ENCODE data around the gene CLDN1. TPM values are rescaled to one million over a fixed set of nuclear protein-coding genes. Genes with fewer than 3 reads are reported as not detected.

Gene CLDN1
- total and polyA plus RNA-seq, 2 donors (not counting 1 experiment from before 2014, with no cell fraction given): 3.0 to 7.1 TPM

- no peak for DNase-seq (ENCODE audit: low read depth in 2 of 2)
- H3K79me2 ChIP-seq (ENCODE audit: control insufficient read depth, insufficient read depth, low read length): no peaks in the 10 kb centered on the region
- no peak overlapping the region for H3K9ac ChIP-seq (ENCODE audit: insufficient read depth, low read length)
- H3K27ac ChIP-seq (ENCODE audit: insufficient read depth, low read length): no peak overlapping the region
- H3K4me2 ChIP-seq (ENCODE audit: extremely low read depth, insufficient read depth, low read length): no peak overlapping the region
- H3K4me3 ChIP-seq (replicated peaks in 1 of 4; ENCODE audit: control extremely low read depth in 1 of 4, insufficient read depth in 1 of 4, low read depth in 3 of 4, low read length in 4 of 4): no peak overlapping the region
- no peaks in the 10 kb centered on the region for H3K36me3 ChIP-seq (ENCODE audit: control insufficient read depth, insufficient read depth, low read length)
- no peaks in the 10 kb centered on the region for H4K20me1 ChIP-seq (ENCODE audit: control insufficient read depth, extremely low read depth, insufficient read depth, low read length)
- no peaks in the 10 kb centered on the region for H3K27me3 ChIP-seq (ENCODE audit: control insufficient read depth, insufficient read depth, low read length)
- TF ChIP-seq CTCF (conservative IDR thresholded peaks at IDR 0.05 in 1 of 2, IDR thresholded peaks at IDR 0.05 in 1 of 2; ENCODE audit: low read depth in 1 of 2, low read length in 2 of 2): no peak
- no peak for TF ChIP-seq EZH2 (IDR thresholded peaks at IDR 0.05; ENCODE audit: low read length, missing control alignments)
- H2AFZ ChIP-seq (ENCODE audit: low read length): no peak overlapping the region
- no peaks in the 10 kb centered on the region for H3K9me3 ChIP-seq (ENCODE audit: control insufficient read depth, insufficient read depth, low read depth, low read length)
- H3K4me1 ChIP-seq (ENCODE audit: control insufficient read depth, extremely low read depth, insufficient read depth, low read length): no peaks in the 10 kb centered on the region
Measured at GRCh38 chr3:190369668-190370295, 47.5 kb upstream of the CLDN1 start.

GRCh38 chr3:190368881-190369280 lies 46.6 kb upstream of the CLDN1 start:
- H3K4me1 ChIP-seq (ENCODE audit: control insufficient read depth, extremely low read depth, insufficient read depth, low read length): no peaks in the 10 kb centered on the region
- no peaks in the 10 kb centered on the region for H3K27me3 ChIP-seq (ENCODE audit: control insufficient read depth, insufficient read depth, low read length)
- H3K27ac ChIP-seq (ENCODE audit: insufficient read depth, low read length): no peak overlapping the region
- TF ChIP-seq CTCF (conservative IDR thresholded peaks at IDR 0.05 in 1 of 2, IDR thresholded peaks at IDR 0.05 in 1 of 2; ENCODE audit: low read depth in 1 of 2, low read length in 2 of 2) (no peak), EZH2 (IDR thresholded peaks at IDR 0.05; ENCODE audit: low read length, missing control alignments) (no peak)
- DNase-seq (ENCODE audit: low read depth in 2 of 2): no peak
- H4K20me1 ChIP-seq (ENCODE audit: control insufficient read depth, extremely low read depth, insufficient read depth, low read length): no peaks in the 10 kb centered on the region
- H3K4me3 ChIP-seq (replicated peaks in 1 of 4; ENCODE audit: control extremely low read depth in 1 of 4, insufficient read depth in 1 of 4, low read depth in 3 of 4, low read length in 4 of 4): no peak overlapping the region
- no peak overlapping the region for H3K9ac ChIP-seq (ENCODE audit: insufficient read depth, low read length)
- H3K9me3 ChIP-seq (ENCODE audit: control insufficient read depth, insufficient read depth, low read depth, low read length): no peaks in the 10 kb centered on the region
- H3K79me2 ChIP-seq (ENCODE audit: control insufficient read depth, insufficient read depth, low read length): no peaks in the 10 kb centered on the region
- no peaks in the 10 kb centered on the region for H3K36me3 ChIP-seq (ENCODE audit: control insufficient read depth, insufficient read depth, low read length)
- no peak overlapping the region for H2AFZ ChIP-seq (ENCODE audit: low read length)
- no peak overlapping the region for H3K4me2 ChIP-seq (ENCODE audit: extremely low read depth, insufficient read depth, low read length)

- no peaks in the 10 kb centered on the region for H4K20me1 ChIP-seq (ENCODE audit: control insufficient read depth, extremely low read depth, insufficient read depth, low read length)
- no peak overlapping the region for H3K27ac ChIP-seq (ENCODE audit: insufficient read depth, low read length)
Measured at GRCh38 chr3:190366133-190366532, 43.9 kb upstream of the CLDN1 start.

More at GRCh38 chr3:190366133-190366532, 43.9 kb upstream of the CLDN1 start:
- Histone ChIP-seq H3K4me1 (ENCODE audit: control insufficient read depth, extremely low read depth, insufficient read depth, low read length) (no peaks in the 10 kb centered on the region), H3K4me3 (replicated peaks in 1 of 4; ENCODE audit: control extremely low read depth in 1 of 4, insufficient read depth in 1 of 4, low read depth in 3 of 4, low read length in 4 of 4) (no peak overlapping the region), H3K27me3 (ENCODE audit: control insufficient read depth, insufficient read depth, low read length) (no peaks in the 10 kb centered on the region), H3K79me2 (ENCODE audit: control insufficient read depth, insufficient read depth, low read length) (no peaks in the 10 kb centered on the region), H2AFZ (ENCODE audit: low read length) (no peak overlapping the region), H3K36me3 (ENCODE audit: control insufficient read depth, insufficient read depth, low read length) (no peaks in the 10 kb centered on the region), H3K9me3 (ENCODE audit: control insufficient read depth, insufficient read depth, low read depth, low read length) (no peaks in the 10 kb centered on the region), H3K9ac (ENCODE audit: insufficient read depth, low read length) (no peak overlapping the region), H3K4me2 (ENCODE audit: extremely low read depth, insufficient read depth, low read length) (no peak overlapping the region)
- DNase-seq (ENCODE audit: low read depth in 2 of 2): no peak
- TF ChIP-seq EZH2 (IDR thresholded peaks at IDR 0.05; ENCODE audit: low read length, missing control alignments) (no peak), CTCF (conservative IDR thresholded peaks at IDR 0.05 in 1 of 2, IDR thresholded peaks at IDR 0.05 in 1 of 2; ENCODE audit: low read depth in 1 of 2, low read length in 2 of 2) (no peak)

Data from fibroblast of lung (primary cell).